Omental fat pad (tissue), 4 donors: ENCODE data around the gene ADIPOR1. TPM values are rescaled to one million over a fixed set of nuclear protein-coding genes. Genes with fewer than 3 reads are reported as not detected.

Source experiments
- ATAC-seq: fragments of 150-250 bp; one replicate; pipeline ENCODE4 v1.9.1; 2016; ENCODE audit warnings: mild to moderate bottlenecking, moderate library complexity; ENCODE audit not compliant: low FRiP score
- DNase-seq: peaks from one replicate; pipeline ENCODE4 v3.0.0-alpha.2; 2019; ENCODE audit warnings: low spot score
- total RNA-seq, 4 donors: library from RNA; depleted of rRNA; stranded (reverse); fragments of >200 nt; gene quantifications; one replicate each; pipeline ENCODE4 v1.1.0, GENCODE V29; 2016
- TF ChIP-seq, protein P1 (sequence below), 3 donors: fragments of 450-650 bp; IDR thresholded peaks; one replicate each; pipeline ENCODE4 v1.5.1; 2016 to 2017; ENCODE audit warnings: antibody characterized with exemption in 3 of 3, mild to moderate bottlenecking in 3 of 3, moderate library complexity in 2 of 3

ADIPOR1 gene
- total RNA-seq, 4 donors from 2014 or later: 79.0 to 117 (median 94.2) TPM

DNA sequence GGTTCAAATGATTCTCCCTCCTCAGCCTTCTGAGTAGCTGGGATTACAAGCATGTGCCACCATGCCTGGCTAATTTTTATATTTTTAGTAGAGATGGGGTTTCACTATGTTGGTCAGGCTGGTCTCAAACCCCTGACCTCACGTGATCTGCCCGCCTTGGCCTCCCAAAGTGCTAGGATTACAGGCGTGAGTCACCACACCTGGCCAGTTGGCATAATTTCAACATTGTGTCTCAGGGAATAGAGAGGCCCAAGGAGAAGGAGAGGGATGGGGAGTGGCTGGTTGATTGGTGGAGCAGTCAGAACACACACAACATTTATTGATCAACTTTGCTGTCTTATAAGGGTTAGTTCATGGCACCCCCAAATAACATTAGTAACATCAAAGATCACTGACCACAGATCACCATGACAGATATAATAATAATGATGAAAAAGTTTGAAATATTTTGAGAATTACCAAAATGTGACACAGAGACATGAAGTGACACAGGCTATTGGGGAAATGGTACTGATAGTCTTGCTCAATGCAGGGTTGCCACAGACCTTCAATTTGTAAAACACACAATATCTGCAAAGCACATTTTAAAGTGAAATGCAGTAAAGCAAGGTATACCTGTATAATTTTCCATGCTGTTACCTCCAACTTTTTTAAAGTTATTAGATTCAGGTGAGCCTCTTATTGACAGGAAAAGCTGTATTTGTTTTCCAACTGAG is 24.8 kb upstream of the ADIPOR1 start:
- ATAC-seq: no peak
- TF ChIP-seq, protein P1, sequence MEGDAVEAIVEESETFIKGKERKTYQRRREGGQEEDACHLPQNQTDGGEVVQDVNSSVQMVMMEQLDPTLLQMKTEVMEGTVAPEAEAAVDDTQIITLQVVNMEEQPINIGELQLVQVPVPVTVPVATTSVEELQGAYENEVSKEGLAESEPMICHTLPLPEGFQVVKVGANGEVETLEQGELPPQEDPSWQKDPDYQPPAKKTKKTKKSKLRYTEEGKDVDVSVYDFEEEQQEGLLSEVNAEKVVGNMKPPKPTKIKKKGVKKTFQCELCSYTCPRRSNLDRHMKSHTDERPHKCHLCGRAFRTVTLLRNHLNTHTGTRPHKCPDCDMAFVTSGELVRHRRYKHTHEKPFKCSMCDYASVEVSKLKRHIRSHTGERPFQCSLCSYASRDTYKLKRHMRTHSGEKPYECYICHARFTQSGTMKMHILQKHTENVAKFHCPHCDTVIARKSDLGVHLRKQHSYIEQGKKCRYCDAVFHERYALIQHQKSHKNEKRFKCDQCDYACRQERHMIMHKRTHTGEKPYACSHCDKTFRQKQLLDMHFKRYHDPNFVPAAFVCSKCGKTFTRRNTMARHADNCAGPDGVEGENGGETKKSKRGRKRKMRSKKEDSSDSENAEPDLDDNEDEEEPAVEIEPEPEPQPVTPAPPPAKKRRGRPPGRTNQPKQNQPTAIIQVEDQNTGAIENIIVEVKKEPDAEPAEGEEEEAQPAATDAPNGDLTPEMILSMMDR (IDR thresholded peaks at IDR 0.05): no peak
- no peak for DNase-seq

DNA sequence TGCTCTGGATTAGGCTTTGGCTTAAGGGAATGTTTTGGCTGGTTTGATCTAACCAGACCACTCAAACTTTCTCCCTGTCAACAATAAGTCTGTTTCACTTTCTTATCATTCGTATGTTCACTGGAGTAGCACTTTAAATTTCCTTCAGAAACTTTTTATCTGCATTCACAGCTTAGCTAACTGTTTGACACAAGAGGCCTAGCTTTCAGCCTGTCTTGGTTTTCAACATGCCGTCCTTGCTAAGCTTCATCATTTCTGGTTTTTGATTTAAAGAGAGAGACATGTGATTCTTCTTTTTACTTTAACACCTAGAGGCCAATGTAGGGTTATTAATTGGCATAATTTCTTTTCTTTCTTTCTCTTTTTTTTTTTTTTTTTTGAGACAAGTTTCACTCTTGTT is 23.8 kb upstream of the ADIPOR1 start:
- TF ChIP-seq, protein P1 (IDR thresholded peaks at IDR 0.05): no peak
- no peak for DNase-seq
- ATAC-seq: no peak

DNA sequence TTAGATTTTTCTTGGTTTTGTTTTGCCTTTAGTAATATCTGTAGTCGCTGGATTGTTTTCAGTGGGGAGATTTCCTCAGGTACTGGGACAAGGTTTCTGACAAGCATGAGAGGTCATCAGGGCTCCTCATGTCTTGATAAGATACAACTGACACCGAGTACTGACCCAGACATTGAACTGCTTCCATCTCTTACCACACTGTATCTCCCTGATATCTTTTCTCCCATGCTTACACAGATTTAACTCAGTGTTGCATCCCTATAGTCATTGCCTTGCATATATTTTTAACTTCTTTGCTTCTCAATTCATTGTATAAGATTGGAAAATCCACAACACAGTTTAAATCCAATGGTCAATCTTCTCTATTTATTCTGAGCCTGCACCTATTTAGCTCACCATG is 21.3 kb upstream of the ADIPOR1 start:
- DNase-seq (no peak), ATAC-seq (no peak)
- TF ChIP-seq, protein P1 (IDR thresholded peaks at IDR 0.05): no peak

DNA sequence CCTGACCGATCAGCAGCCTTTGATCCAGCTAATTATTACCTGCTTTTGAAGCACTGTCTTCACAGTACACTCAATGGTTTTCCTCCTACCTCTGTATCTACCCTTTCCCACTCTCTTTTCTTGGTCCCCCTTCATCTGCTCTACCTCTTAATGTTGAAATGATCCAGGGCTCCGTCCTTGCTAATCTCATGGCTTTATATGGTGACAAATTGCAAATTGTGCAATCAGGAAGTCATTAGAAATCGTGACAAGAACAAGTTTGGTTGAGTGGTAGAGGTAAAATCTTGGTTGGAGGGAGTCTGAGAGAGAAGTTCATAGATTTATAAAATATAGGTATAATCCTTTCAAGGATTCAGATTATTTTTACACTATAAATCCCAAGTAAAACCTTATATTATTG is 18.5 kb upstream of the ADIPOR1 start:
- DNase-seq (no peak), ATAC-seq (no peak)
- TF ChIP-seq, protein P1 (IDR thresholded peaks at IDR 0.05): no peak

DNA sequence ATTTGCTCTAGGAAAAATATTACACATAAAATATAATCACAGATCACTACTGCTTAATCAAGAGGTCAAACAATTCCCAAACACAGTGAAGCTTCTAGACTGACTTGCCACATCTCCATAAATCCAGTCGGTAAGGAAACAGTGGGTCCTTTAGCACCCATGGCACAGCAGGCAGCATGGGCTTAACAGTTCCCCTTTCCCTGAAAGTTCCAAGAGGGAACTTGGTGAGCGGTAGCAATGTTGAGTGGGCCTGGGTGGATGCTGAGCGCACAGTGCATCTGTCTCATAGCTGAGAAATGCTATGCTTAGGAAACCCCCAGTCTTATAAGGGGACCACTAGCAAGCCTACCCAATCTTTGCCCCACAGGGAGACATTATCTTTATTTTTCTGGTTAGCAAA is 16.7 kb upstream of the ADIPOR1 start:
- ATAC-seq: no peak
- TF ChIP-seq, protein P1 (IDR thresholded peaks at IDR 0.05): no peak
- no peak for DNase-seq

DNA sequence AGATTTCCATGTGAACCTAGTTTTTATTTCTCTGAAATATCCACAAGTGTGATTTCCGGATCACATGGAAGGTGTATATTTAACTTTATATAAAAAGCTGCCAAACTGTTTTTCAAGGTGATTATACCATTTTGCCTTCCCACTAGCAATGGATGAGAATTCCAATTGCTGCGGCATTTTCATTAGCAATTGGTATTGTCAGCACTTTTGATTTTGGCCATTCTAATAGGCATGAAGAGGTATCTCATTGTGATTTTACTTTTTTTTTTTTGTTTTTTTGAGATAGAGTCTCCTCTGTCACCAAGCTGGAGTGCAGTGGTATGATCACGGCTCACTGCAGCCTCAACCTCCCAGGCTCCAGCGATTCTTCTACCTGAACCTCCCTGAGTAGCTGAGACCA is 13.9 kb upstream of the ADIPOR1 start:
- TF ChIP-seq, protein P1 (IDR thresholded peaks at IDR 0.05): no peak
- ATAC-seq (no peak), DNase-seq (no peak)

DNA sequence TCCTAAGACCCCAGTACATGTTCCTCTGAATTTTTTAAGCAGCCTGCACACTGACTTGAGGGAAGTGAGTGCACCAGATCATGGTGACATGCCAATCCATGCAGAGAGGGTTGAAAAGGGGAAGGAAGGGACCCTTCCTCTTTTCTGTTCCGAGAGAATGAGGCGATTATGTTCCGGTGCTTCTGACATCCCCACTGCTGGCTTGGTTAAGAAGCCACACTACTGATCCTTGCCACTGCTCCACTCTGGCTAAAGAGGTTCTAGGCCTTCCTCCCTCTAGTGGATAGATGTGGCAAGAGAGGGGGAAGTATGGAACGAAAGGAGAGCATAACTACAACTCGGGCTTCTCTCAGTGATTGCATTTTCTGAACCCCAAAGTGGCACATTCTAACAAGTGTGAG is 10.8 kb upstream of the ADIPOR1 start:
- TF ChIP-seq, protein P1 (IDR thresholded peaks at IDR 0.05): no peak
- no peak for DNase-seq
- ATAC-seq: peak; percentile 48
